Kasumi-1 (cell line): ENCODE data around the gene PLCXD1.

Source experiments
- DNase-seq, 2 experiments: peaks; one replicate each; lab custom pipeline; 2025; lab: John Stamatoyannopoulos, UW

PLCXD1 gene

DNA sequence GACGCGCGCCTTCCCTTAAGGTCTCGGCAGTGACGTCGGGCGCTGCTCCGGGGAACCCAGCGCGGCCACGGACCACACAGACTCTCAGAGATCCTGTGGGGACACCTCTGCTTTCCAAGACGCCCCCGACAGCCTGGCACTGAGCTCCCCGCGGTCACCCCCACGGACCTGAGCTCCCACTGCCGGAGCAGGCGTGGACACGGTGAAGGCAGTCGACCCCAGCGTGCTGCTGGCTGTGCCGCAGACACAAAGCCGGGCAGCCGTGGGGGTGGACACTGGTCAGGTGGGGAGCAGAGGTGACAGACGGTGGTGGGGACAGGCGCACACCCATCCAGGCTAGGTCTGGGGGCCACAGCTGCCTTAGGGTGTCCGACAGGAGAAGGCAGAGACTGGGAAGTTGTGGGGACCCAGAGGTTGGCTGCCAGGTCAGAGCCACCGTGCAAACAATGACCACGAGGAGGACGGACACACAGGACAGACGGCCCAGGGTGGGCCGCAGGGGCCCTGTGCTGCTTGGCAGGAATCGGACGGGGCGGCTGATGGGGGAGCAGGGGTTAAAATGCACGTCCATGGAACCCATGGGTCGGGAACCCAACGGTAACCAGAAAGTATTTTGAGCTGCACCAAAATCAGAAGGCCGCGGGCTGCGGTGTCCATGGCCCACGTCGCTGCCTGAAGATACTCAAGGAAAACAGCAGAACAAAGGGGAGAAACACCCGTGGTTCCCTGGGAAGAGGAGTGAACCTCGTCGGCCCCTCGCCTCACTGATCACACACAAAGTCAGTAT is 54.0 kb downstream of the PLCXD1 start:
- no peak for DNase-seq

DNA sequence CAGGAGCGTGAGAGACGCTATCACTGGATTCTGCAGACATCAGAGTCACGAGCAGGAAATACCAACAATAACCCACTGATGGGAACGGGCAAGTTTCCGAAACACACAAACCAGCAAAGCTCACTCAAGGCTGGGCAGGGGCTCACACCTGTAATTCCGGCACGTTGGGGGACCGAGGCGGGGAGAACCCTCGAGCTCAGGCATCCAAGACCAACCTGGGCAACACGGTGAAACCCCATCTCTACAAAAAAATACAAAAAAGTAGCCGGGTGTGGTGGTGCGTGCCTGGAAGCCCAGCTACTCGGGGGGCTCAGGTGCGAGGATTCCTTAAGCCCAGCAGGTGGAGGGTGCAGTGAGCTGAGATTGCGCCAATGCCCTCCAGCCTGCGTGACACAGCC is 54.6 kb downstream of the PLCXD1 start:
- DNase-seq = no peak

DNA sequence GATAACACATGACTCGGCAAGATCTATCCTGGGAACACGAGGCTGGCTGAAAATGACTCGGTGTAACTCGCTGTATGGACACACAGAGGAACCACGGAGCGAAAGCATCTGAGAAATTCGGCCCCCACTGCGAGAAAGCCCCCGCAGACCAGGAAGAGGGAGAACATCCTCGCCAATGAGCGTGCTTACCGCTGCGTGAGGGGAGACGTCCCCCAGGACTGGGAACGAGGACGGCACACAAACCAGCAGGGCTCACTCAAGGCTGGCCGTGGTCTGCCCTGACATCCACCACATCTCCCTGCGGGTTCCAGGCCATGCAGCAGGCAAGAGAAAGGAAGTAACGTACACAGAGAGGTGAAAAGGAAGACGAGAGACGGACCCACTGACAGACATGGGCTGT is 55.0 kb downstream of the PLCXD1 start:
- DNase-seq = no peak

DNA sequence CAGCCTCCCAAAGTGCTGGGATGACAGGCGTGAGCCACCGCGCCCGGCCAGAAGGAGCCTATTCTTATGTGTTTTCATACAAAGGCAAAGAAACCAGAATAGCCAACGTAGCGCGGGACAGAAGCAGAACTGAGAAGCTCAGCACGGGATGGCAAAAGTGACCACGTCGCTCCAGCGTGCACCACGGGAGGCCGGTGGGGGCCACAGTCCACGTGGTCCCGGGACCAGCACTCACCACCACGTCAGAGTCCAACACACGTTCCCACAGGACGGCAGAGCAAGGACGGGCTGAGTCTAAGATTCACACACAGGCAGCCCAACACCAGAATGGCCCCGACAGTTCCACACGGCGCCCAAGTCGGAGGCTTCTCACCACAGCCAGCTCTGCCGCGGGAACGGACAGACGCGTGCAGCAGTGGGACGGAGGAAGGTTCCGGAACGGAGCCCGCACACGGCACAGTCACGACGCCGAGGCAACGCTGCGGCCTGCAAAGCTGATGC is 56.2 kb downstream of the PLCXD1 start:
- no peak for DNase-seq

DNA sequence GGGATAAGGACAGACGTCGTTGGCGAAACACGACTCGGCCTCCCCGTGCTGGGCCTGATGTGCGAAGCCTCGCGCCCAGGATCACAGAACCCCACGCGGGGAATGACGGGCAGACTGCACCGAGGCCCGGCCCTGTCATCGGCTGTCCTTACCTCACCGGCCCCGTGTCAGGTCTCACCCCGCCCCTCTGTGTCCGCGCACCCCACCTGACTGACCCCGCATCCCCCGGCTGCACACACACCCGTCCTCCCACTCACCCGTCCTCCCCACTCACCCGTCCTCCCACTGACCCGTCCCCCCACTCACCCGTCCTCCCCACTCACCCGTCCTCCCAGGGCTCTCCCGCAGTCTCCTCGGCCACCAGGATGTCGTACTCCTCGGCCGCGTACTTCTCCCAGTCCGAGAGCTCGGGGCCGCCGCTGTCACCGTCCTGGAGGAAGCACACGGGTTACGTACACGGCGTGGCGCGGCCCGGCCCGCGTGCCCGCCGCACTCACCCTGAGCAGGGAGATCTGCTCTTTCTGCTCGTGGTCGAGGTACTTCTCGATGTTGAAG is 57.2 kb downstream of the PLCXD1 start:
- no peak for DNase-seq

DNA sequence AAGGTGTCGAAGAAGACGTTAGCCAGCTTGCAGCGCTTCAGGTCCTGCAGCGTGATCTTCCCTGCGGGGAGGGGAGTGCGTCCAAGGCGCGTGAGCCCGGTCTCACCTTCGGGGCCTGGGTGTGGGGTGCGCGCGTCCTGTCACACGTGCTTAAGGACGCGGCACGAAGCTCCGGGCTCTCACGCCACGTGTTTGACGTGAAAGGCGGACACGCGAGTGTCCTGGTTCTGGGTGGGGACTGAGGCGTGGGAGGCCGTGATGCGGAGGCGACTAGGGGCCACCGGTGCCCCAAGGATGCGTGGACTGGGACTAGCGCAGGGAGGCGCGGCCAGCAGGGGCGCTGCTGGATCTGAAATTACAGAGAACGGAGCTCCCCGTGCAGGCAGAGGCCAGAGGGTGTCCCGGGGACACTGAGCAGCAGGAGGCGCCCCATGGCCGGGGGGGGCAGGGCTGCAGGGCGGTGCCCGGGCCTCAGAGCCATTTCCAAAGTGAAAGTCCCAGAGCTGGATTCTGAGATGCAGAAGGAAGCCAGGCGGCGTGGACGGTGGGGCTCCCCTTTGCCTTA is 57.7 kb downstream of the PLCXD1 start:
- no peak for DNase-seq

DNA sequence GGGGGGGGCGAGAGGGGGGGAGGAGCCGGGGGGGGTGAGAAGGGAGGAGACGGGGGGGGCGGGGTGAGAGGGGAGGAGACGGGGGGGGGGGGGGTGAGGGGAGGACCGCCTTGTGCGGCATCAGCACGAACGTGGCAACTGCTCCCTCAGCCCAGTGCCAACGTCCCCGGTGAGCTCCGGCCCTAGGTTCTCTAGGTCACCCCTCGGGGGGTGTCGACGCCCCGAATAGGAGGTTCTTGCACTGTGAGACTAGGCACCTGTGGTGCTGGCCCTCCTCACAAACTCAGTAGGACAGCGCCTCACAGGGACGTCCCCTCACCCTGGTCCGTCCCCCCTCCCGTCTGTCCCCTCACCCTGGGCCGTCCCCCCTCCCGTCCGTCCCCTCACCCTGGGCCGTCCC is 58.9 kb downstream of the PLCXD1 start:
- DNase-seq = no peak

DNA sequence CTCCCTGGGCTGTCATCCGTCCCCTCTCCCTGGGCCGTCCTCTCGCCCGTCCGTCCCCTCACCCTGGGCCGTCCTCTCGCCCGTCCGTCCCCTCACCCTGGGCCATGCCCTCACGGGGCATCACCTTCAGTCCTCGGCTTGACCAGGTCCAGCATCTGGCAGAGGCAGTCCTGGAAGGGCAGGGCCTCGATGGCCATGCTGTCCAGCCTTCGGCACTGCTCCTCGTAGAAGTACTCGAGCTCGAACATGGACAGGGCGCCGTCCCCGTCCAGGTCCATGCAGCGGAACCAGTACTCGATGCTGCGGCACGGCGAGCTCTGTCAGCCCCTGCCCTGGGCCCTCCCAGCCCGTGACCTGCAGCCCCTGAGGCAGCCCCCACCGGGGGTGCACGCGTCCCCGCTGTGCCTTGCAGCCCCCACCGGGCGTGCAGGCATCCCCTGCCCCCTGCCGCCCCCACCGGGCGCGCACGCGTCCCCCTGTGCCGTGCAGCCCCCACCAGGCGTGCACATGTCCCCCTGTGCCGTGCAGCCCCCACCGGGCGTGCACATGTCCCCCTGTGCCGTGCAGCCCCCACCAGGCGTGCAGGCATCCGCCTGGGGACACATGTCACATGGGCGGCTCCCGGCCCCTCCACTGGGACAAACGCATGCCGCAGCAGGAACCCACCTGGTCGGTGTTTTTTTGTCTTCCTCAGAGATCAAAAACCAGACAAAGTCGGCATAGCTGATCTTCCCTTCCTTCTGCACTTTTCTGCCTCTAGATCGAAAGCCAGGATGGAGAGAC is 59.7 kb downstream of the PLCXD1 start:
- DNase-seq = no peak

DNA sequence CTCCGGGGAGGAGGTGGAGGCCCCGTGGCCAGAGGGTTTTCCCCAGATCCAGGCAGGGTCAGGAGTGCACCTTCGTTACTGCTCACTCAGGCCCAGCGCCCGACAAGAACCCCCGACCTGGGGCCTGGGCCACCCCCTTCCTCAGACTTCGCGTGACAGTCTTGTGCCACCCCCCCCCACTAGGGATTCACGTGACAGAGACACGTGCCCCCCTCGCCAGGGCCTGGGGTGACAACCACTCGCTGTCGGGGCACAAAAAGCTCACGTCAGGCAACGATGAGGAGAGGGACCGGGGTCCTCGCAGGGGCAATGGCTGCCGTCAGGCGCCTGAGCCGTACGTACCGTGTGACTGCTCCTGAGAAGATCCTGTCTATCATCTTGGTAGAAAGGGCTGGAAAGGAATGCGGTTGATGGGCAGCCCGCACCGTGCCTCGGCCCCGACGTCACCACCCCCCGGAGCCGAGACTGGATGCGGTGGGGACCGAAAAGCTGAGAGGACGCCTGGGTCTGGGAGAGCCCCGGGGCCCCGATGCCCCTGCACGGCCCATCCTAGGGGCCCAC is 60.4 kb downstream of the PLCXD1 start:
- DNase-seq = no peak

DNA sequence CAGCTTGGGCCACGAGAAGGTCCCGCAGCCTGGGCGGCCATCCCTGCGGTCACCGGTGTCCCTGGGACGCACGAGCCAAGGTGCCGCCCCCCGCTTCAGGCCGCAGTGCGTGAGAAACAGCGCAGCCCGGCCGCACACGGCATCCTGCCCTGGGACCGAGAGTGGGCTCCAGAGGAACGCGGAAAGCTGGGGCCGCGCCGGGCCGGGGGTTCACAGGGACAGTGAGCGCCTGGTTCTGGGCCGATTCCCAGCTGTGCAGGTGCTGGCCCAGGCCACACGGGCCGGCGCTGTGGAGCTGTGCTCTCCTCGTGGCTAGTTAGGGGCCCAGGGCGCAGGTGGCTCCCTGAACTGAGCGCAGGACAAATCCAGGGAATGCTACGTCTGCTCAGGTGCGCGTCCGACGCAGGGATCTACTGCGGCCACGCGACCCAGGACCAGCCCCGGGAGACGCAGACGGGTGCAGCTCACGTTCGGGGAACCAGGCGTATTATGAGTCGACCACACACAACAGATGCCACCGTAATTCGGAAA is 63.3 kb downstream of the PLCXD1 start:
- DNase-seq = no peak

DNA sequence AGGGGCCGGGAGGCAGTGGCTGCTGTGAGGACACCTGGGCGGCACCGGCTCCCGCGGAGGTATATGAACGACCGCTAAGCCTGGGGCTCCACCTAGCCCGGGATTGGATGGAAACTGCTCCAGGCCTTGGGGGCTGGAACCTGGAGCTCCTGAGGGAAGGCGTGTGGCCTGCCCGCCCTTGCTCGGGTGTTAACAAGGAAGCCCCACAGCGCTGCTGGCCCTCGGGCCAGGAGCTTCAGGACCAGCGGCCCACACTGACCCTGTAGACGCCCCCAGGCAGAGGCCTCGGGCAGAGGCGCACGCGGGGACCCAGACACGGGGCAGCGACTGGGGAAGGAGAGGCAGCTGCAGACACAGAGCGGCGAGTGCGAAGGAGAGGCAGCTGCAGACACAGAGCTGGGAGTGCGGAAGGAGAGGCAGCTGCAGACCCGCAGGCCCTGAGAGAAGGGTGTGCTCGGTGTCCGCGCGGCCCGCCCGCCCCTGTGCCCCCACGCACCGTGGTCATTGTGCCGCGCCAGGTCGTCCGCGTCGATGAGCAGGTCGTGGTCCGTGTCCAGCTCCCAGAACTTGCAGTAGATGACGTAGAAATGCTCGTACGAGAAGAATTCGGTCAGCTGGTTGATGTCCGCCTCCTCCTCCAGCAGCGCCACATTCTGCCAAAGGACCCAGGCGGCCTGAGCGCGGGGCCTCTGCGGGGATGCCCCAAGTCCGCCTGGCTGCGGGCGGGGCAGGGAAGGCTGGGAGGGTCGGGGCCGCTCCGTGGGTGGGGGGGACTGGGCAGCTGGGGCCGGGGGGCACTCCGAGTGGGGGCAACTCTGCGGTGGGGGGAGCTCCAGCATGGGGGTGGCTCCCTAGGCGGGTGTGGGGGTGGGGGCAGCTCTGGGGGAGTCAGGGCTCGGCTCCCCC is 64.1 kb downstream of the PLCXD1 start:
- no peak for DNase-seq

DNA sequence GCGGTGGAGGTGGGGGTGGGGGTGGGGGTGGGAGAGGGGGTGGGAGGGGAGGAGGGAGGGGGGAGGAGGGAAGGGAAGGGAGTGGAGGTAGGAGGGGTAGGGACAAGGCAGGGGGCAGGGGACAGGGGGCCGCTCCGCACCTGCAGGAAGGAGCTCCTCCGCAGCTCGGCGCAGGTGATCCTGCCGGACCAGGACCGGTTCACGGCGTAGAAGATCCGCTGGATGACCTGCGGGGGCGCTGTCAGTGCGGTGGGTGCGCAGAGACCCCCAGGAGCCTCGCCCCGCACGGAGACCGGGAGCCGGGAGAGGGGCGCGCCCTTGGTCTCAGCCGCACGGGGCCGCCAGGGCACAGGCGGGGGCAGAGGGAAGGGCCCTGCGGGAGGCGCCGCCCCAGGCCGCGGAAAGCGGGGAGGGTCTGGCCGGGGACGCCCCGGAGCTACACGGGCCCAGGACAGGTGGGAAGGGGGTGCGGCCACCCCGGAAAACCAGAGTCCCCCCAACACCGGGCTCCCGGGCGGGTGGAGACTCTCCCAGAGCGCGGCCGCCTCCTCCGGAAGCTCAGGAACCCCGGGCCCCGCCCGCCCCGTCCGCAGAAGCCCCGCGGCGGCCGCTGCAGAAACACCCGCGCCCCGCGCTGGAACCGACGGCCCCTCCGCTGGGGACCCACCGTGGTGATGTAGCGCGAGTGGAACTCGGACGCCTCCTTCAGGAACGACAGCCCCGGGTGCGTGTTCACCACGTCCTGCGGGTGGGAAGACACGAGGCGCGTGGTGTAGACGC is 65.0 kb downstream of the PLCXD1 start:
- DNase-seq = no peak

DNA sequence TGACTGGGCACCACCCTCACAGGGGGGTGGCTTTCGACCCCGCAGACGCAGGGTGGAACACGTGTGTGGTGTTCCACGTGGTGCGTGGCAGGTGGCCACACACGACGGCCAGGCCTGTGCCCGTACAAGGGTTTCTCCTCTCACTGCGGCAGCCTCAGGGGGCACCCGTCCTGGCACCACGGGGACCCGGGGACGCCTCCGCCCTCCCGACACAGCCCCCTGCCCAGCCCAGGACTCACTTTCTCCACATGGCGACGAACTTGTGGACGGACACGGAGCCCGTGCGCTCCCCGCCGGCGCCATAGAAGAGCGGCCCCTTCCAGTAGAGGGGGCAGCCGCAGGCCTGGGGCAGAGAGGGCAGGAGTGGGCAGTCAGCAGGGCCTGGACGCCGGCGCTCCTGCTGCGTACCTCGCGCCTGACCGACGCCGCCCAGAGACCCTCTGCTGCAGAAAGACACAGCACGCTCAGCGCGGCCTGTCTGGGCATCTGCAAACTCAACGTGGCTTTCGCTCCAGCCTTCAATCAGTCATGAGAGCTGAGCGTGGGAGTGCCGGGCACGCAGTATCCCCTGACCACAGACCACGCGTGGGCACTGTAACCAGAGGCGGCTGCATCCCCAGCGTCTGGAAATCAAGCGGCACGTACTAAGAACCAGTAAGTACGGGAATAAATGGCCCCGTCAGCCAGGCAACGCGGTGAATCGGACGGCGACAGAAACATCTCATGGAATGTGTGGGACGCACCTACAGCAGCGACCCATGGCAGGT is 66.4 kb downstream of the PLCXD1 start:
- DNase-seq = no peak

DNA sequence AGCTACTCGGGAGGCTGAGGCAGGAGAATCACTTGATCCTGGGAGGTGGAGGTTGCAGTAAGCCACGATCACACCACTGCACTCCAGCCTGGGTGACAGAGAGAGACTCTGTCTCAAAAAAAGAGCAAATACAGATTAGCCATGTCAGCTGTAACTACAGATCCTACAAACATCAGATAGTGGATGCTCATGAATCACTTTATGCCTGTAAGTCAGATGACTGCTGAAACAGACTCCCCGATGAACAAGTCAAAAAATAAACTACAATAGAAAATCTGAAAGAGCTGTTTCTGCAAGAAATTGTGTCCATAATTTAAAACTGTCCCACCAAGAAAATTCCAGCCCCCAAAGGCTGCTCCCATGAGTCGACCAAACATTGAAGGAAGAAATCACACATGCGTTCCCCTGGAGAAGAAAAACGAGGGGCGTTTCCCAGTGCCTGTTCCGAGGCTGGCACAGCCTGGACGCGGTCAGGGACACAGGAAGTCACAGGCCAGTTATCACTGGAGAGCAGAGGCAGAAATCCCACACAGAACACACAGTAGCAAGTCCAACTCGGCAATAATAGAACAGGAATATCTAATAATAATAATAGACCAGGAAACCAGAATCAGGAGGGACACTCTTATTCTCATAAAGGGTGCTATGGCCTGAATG is 67.4 kb downstream of the PLCXD1 start:
- DNase-seq = no peak

DNA sequence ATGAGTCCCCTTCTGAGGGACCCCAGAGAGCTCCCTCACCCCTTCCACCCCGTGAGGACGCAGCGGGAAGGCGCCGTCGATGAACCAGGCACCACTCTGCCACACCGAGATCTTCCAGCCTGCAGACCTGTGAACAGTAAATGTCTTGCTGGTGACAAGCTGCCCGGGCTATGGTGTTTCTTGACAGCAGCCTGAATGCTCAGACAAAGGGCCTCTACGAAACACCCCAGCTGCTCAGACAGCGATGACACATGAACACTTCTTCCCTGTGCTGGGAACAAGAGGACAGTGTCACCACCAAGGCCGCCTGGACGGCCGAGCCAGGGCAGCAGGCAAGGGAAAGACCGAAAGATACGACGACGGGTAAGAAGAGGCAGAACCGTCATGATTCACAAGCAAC is 68.0 kb downstream of the PLCXD1 start:
- no peak for DNase-seq

DNA sequence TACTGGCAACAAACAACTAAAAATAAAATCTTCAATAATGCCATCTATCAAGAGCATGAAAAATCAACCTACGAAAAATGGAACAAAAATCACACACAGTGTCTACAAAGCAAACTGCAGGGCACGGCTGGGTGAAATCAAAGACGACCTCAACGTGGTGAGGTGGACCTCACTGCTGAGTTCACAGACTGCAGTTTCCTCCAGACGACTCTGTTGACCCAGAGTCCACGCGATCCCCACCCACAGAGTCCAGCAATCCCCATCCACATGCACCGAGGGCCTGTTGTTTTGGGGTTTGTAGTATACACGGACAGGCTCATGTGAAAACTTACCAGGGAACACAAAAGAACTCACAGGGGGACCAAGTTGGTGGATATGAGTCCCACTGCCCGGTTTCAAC is 68.5 kb downstream of the PLCXD1 start:
- DNase-seq = no peak

DNA sequence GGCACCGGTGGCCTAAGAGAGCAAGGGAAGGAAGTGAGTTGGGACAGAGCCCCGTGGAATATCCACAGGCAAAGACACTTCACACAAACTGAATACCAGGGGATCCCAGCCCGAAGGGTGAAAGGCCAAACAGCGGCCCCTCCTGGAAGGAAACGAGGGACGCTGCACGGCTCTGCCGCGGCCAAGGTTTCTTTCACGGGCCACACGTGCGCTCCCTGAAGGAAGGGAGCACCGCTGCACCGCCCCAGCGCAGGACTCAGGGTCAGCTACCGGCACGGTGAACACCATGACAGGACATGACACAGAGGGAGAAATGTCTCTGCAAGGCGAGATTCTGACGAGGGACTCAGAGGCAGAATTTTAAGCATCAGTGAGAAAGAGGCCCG is 69.0 kb downstream of the PLCXD1 start:
- DNase-seq = no peak

DNA sequence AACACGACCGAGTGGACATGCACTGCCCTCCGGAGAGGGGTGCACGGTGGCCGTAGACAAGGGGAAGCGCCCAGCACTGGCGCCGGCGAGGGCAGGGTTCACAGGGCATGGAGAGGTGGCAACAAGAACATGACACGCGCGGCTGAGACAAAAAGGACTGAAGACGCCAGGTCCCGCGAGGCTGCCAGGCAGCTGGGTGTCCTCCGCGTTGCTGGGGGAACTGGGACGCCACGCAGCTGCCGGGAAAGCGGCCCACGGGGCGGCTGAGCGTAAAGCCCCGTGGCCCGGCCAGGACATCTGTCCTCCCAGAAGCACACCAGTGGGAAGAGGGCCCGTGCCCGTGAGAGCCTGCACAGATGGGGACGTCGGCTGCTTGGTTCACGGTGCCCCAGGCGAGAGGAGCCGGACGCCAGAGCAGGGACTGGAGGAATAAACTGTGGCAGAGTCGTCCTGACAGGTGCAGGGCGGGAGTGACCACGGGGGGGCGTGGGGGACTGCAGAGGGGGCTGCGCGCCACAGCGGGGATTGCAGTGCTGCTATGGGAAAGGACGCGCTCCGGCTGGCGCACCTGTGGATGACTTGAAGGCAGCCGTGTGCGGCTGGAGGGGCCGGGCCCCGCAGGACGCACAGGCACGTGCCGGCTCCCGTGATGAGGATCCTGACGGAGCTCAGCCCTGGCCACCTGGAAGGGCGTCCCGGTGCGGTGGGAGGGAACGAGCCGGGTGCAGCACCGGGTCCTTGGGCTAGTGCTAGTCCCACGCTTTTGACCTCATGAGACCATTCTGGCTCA is 69.5 kb downstream of the PLCXD1 start:
- no peak for DNase-seq
